Esophagus squamous epithelium (tissue), 5 donors: ENCODE measurements around the gene ZNF652. TPM values are rescaled to one million over a fixed set of nuclear protein-coding genes. Genes with fewer than 3 reads are reported as not detected.
A peak's percentile ranks its signal among the peaks of the same experiment; 100 is the strongest.

Experiments used
- DNase-seq: peaks from one replicate; lab custom pipeline; 2025; lab: John Stamatoyannopoulos, UW
- H3K27ac ChIP-seq, 4 donors: fragments of 200-600 bp; sonication (generic); one replicate each; pipeline ENCODE4 v1.5.1; 2016 to 2019; ENCODE audit warnings: mild to moderate bottlenecking in 1 of 4
- H3K27me3 ChIP-seq, 4 donors: fragments of 200-600 bp; sonication (generic); 1 replicate in 3 of 4; 2 replicates in 1 of 4; pipeline versions ENCODE4 v1.5.1 to v1.6.0; 2017 to 2021; ENCODE audit warnings: antibody characterized with exemption in 1 of 4
- H3K36me3 ChIP-seq, 3 donors: fragments of 200-600 bp; sonication (generic); one replicate each; pipeline ENCODE4 v1.5.1; 2016 to 2019
- H3K4me1 ChIP-seq, 3 donors: fragments of 200-600 bp; sonication (generic); one replicate each; pipeline ENCODE4 v1.5.1; 2017 to 2019
- H3K4me3 ChIP-seq, 4 donors: fragments of 200-600 bp; sonication (generic); 1 replicate in 3 of 4; 2 replicates in 1 of 4; pipeline ENCODE4 v1.5.1; 2016 to 2019; ENCODE audit warnings: mild to moderate bottlenecking in 2 of 4, moderate library complexity in 1 of 4
- H3K9me3 ChIP-seq, 3 donors: fragments of 200-600 bp; sonication (generic); one replicate each; pipeline ENCODE4 v1.5.1; 2016 to 2019
- POLR2A ChIP-seq, 4 donors: fragments of 450-650 bp; IDR thresholded peaks; one replicate each; pipeline ENCODE4 v1.6.1; 2017; ENCODE audit warnings: antibody characterized with exemption in 4 of 4, mild to moderate bottlenecking in 4 of 4, moderate library complexity in 3 of 4
- WGBS, 2 donors: methylation state at CpG; one replicate each; pipeline ENCODE4 v1.1.5; 2018; 5-methylcytosine and 5-hydroxymethylcytosine counted together
- intact Hi-C: fragments of 100-400 bp; cut with DNase I; formaldehyde crosslinking; loops from one replicate; pipeline ENCODE4 v1.15.0; 2022
- total RNA-seq, 4 donors: library from RNA; depleted of rRNA; stranded (reverse); fragments of >200 nt; gene quantifications; one replicate each; pipeline ENCODE4 v1.1.0, GENCODE V29; 2016
- TF ChIP-seq, protein P1 (sequence below), 6 experiments: fragments of 450-650 bp in 4 of 6; fragments of 200-600 bp in 2 of 6; sonication (generic) in 2 of 6; IDR thresholded peaks; one replicate each; pipeline ENCODE4 v1.5.1; 2016 to 2019; ENCODE audit warnings: antibody characterized with exemption in 6 of 6, mild to moderate bottlenecking in 4 of 6, moderate library complexity in 4 of 6
- donor health status: DM: yes; HTN: yes; CAD: no.

Gene ZNF652
- total RNA-seq, 4 donors from 2014 or later: 14.0 to 32.6 (median 20.9) TPM

DNA sequence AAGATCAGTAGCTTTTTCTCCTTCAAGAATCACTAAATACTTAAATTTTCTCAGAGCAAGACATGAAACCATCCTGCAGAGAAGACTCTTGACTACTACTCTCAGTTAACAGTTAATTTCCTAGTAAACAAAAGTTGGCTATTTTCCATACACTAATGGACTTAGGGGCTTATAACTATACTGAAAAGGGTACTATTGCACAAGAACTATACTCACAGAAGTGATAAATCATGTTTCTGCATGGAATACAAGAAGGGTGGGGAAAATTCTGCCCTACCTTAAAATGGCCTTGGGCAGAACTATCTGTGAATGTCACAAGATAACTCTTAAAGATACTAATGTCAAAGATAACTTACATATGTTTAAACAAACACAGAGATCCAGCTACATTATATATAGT is 12.5 kb downstream of the ZNF652 start:
- intact Hi-C loops: no loop called here
- H3K27me3 ChIP-seq: no peaks in the 10 kb centered on the region
- no peak for DNase-seq
- H3K27ac ChIP-seq: no peak overlapping the region
- H3K4me3 ChIP-seq: no peak overlapping the region
- peaks cover 0 to 46% (median 0%) of the 10 kb centered on the region in 3 donors for H3K4me1 ChIP-seq
- no peaks in the 10 kb centered on the region for H3K9me3 ChIP-seq
- no peak for TF ChIP-seq POLR2A (IDR thresholded peaks at IDR 0.05)
- TF ChIP-seq, protein P1, sequence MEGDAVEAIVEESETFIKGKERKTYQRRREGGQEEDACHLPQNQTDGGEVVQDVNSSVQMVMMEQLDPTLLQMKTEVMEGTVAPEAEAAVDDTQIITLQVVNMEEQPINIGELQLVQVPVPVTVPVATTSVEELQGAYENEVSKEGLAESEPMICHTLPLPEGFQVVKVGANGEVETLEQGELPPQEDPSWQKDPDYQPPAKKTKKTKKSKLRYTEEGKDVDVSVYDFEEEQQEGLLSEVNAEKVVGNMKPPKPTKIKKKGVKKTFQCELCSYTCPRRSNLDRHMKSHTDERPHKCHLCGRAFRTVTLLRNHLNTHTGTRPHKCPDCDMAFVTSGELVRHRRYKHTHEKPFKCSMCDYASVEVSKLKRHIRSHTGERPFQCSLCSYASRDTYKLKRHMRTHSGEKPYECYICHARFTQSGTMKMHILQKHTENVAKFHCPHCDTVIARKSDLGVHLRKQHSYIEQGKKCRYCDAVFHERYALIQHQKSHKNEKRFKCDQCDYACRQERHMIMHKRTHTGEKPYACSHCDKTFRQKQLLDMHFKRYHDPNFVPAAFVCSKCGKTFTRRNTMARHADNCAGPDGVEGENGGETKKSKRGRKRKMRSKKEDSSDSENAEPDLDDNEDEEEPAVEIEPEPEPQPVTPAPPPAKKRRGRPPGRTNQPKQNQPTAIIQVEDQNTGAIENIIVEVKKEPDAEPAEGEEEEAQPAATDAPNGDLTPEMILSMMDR (IDR thresholded peaks at IDR 0.05): no peak
- no peaks in the 10 kb centered on the region for H3K36me3 ChIP-seq

DNA sequence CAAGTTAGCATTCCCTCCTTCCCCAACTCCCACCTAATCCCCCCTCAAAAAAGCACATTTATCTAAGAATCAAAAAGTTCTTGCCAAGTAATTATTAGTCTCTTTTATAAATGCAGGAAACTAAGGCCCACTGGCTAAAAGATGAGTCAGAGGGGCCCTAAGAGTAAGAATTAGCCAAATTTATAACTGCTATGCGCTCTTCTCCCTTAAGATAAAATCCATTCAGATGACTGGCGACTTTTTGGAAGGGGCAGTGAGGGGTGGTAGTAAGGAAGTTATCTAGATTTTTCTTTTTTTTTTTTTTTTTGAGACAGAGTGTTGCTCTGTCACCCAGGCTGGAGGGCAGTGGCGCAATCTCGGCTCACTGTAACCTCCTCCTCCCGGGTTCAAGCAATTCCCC is 17.1 kb downstream of the ZNF652 start:
- Histone ChIP-seq H3K9me3 (no peaks in the 10 kb centered on the region), H3K27ac (no peak overlapping the region), H3K36me3 (no peaks in the 10 kb centered on the region), H3K4me3 (no peak overlapping the region), H3K27me3 (no peaks in the 10 kb centered on the region), H3K4me1 (peaks cover 0 to 52% (median 0%) of the 10 kb centered on the region in 3 donors)
- DNase-seq: no peak
- TF ChIP-seq, protein P1 (IDR thresholded peaks at IDR 0.05): no peak
- WGBS, 2 donors: 70 to 93% methylated on average over 4 to 5 of the region's 5 CpGs
- intact Hi-C loops: no loop called here

DNA sequence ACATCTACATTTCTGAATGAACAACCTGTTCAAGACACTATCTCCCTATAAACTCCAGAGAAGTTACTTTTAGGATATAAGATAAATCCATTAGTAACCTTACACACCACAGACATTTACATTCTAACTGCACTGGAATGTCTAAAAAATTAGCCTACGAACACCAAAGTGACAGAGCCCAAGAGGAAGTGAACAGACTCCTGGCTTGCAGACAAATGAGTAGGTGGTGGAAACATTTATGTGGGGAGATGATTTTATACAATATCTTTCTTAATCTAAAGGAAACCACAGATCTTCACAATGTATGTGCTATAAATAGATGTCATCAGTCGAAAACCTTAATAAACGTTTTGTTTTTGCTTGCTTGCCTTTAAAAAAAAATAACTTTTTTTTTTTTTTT is 18.8 kb downstream of the ZNF652 start:
- peaks cover 0 to 50% (median 0%) of the 10 kb centered on the region in 3 donors for H3K4me1 ChIP-seq
- H3K27ac ChIP-seq: no peak overlapping the region
- no peak for DNase-seq
- no peaks in the 10 kb centered on the region for H3K27me3 ChIP-seq
- WGBS, 2 donors: 16 to 18% methylated on average over 3 of the region's 3 CpGs
- intact Hi-C loops: no loop called here
- no peaks in the 10 kb centered on the region for H3K36me3 ChIP-seq
- H3K4me3 ChIP-seq: no peak overlapping the region
- TF ChIP-seq POLR2A (IDR thresholded peaks at IDR 0.05): no peak
- TF ChIP-seq, protein P1 (IDR thresholded peaks at IDR 0.05): no peak
- no peaks in the 10 kb centered on the region for H3K9me3 ChIP-seq

DNA sequence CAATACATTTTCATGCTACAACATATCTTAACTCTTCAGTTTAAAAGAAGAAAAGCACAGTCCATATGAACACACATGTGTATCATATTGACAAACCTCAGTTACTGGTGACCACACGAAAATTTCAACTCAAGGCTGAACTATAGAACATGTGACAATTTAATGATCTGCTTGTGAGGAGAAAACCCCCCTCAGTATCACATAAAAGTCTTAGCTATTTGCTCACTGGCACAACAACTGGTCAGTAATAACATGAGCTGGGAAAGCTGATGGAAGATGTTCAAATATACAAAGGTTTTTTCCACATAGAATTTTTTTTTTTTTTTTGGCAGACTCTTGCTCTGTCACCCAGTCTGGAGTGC is 19.5 kb downstream of the ZNF652 start:
- peak overlapping the region in 2 of 4 donors; percentile 30 to 36 for H3K27ac ChIP-seq

DNA sequence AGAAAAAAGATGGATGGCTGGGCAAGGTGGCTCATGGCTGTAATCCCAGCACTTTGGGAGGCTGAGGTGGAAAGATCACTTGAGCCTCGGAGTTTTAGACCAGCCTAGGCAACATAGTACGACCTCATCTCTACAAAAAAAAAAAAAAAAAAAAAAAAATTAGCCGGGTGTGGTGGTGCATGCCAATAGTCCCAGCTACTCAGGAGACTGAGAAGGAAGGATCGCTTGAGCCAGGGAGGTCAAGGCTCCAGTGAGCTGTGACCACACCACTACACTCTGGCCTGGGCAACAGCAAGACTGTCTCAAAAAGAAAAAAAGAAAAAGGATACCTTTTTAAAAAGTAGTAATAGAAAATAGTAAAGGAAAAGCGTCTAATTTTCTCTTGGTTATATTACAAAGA is 20.7 kb downstream of the ZNF652 start:
- no peak overlapping the region for H3K4me3 ChIP-seq
- H3K9me3 ChIP-seq: no peaks in the 10 kb centered on the region
- DNase-seq: no peak
- no peaks in the 10 kb centered on the region for H3K27me3 ChIP-seq
- TF ChIP-seq, protein P1 (IDR thresholded peaks at IDR 0.05): no peak
- TF ChIP-seq POLR2A (IDR thresholded peaks at IDR 0.05): no peak
- no peaks in the 10 kb centered on the region for H3K36me3 ChIP-seq
- 59 to 65% methylated on average over 4 to 5 of the region's 5 CpGs for WGBS, 2 donors
- H3K4me1 ChIP-seq: peaks cover 0 to 44% (median 0%) of the 10 kb centered on the region in 3 donors
- intact Hi-C loops: no loop called here
- H3K27ac ChIP-seq: peak overlapping the region in 1 of 4 donors; percentile 36

More for the DNA sequence above, 19.5 kb downstream of the ZNF652 start:
- no peak overlapping the region for H3K4me3 ChIP-seq
- H3K36me3 ChIP-seq: no peaks in the 10 kb centered on the region
- WGBS, 2 donors: 37 to 62% methylated on average over 1 of the region's 1 CpG
- H3K27me3 ChIP-seq: no peaks in the 10 kb centered on the region
- H3K9me3 ChIP-seq: no peaks in the 10 kb centered on the region
- no peak for DNase-seq
- H3K4me1 ChIP-seq: peaks cover 0 to 53% (median 0%) of the 10 kb centered on the region in 3 donors
- intact Hi-C loops: no loop called here
- TF ChIP-seq, protein P1 (IDR thresholded peaks at IDR 0.05): no peak
- no peak for TF ChIP-seq POLR2A (IDR thresholded peaks at IDR 0.05)
